GM23338 (cell line): ENCODE data around the gene HCAR2. TPM values are rescaled to one million over a fixed set of nuclear protein-coding genes. Genes with fewer than 3 reads are reported as not detected.

ENCODE experiments used
- ATAC-seq: fragments of 200-7000 bp; cut with Tn5 transposase; 3 replicates; pipeline ENCODE4 v1.9.1; 2020
- DNase-seq: peaks from one replicate; pipeline ENCODE4 v3.0.0-alpha.2; 2015; ENCODE audit warnings: low spot score
- H2AFZ ChIP-seq: fragments of 200-600 bp; sonication (generic); 2 replicates; pipeline ENCODE4 v1.8.0; 2016; ENCODE audit warnings: antibody characterized with exemption, mild to moderate bottlenecking, moderate library complexity
- H3F3A ChIP-seq: fragments of 200-600 bp; sonication (generic); replicated peaks from 2 replicates; pipeline ENCODE4 v1.8.0; 2017; ENCODE audit warnings: antibody characterized with exemption, mixed run types, low read depth
- H3K27ac ChIP-seq: fragments of 200-600 bp; sonication (generic); 2 replicates; pipeline ENCODE4 v1.6.1; 2016; ENCODE audit warnings: low read depth
- H3K27me3 ChIP-seq: fragments of 200-600 bp; sonication (generic); 2 replicates; pipeline ENCODE4 v1.8.0; 2016; ENCODE audit warnings: mild to moderate bottlenecking, mixed run types, moderate library complexity; ENCODE audit not compliant: insufficient read depth
- H3K36me3 ChIP-seq: fragments of 200-600 bp; sonication (generic); 2 replicates; pipeline ENCODE4 v1.8.0; 2016; ENCODE audit warnings: mild to moderate bottlenecking; ENCODE audit not compliant: insufficient read depth
- H3K4me1 ChIP-seq: fragments of 200-600 bp; sonication (generic); 2 replicates; pipeline ENCODE4 v1.8.0; 2016; ENCODE audit warnings: mild to moderate bottlenecking, moderate library complexity; ENCODE audit not compliant: insufficient read depth
- H3K4me2 ChIP-seq: fragments of 200-600 bp; sonication (generic); 2 replicates; pipeline ENCODE4 v1.7.1; 2017; ENCODE audit warnings: mixed run types
- H3K4me3 ChIP-seq: fragments of 200-600 bp; sonication (generic); 2 replicates; pipeline ENCODE4 v1.6.1; 2016; ENCODE audit warnings: mixed run types
- H3K79me2 ChIP-seq: fragments of 200-600 bp; sonication (generic); replicated peaks from 2 replicates; pipeline ENCODE4 v1.8.0; 2017; ENCODE audit warnings: mild to moderate bottlenecking; ENCODE audit not compliant: insufficient read depth
- H3K9me2 ChIP-seq: fragments of 200-600 bp; sonication (generic); 2 replicates; pipeline ENCODE4 v1.8.0; 2017; ENCODE audit not compliant: insufficient read depth
- H4K20me1 ChIP-seq: fragments of 200-600 bp; sonication (generic); replicated peaks from 2 replicates; pipeline ENCODE4 v1.8.0; 2017; ENCODE audit warnings: mild to moderate bottlenecking; ENCODE audit not compliant: insufficient read depth
- H3K27ac Mint-ChIP-seq: 2 replicates; pipeline ENCODE4 v1.8.0; 2020; ENCODE audit warnings: inconsistent platforms, mild to moderate bottlenecking, moderate library complexity, mixed read lengths
- H3K27me3 Mint-ChIP-seq: 3 replicates; pipeline ENCODE4 v1.8.0; 2022; ENCODE audit warnings: low read depth, mild to moderate bottlenecking, moderate library complexity, mixed read lengths, inconsistent platforms; ENCODE audit not compliant: insufficient read depth, poor library complexity
- H3K36me3 Mint-ChIP-seq: 3 replicates; pipeline ENCODE4 v1.8.0; 2021; ENCODE audit warnings: low read depth, mild to moderate bottlenecking, inconsistent platforms, moderate library complexity, mixed read lengths
- H3K4me1 Mint-ChIP-seq: 3 replicates; pipeline ENCODE4 v1.8.0; 2020; ENCODE audit warnings: mild to moderate bottlenecking, inconsistent platforms, mixed read lengths
- H3K4me3 Mint-ChIP-seq: 3 replicates; pipeline ENCODE4 v1.8.0; 2021; ENCODE audit warnings: moderate library complexity, mild to moderate bottlenecking, inconsistent platforms, mixed read lengths
- H3K9me3 Mint-ChIP-seq: 3 replicates; pipeline ENCODE4 v1.8.0; 2020; ENCODE audit warnings: moderate library complexity, mild to moderate bottlenecking, inconsistent platforms, mixed read lengths
- CREB1 ChIP-seq: fragments of 250-450 bp; sonication (Bioruptor Pico); IDR thresholded peaks from 2 replicates; pipeline ENCODE4 v1.5.0; 2020; ENCODE audit warnings: low read depth, mild to moderate bottlenecking, moderate library complexity
- EZH2 ChIP-seq: fragments of 200-600 bp; sonication (generic); IDR thresholded peaks from one replicate; pipeline ENCODE4 v1.8.0; 2017; ENCODE audit warnings: antibody characterized with exemption, mild to moderate bottlenecking, low read depth; ENCODE audit not compliant: unreplicated experiment
- EZH2phosphoT487 ChIP-seq: fragments of 200-600 bp; sonication (generic); IDR thresholded peaks from one replicate; pipeline ENCODE4 v1.8.1; 2018; ENCODE audit warnings: antibody characterized with exemption; ENCODE audit not compliant: unreplicated experiment
- JUNB ChIP-seq: IDR thresholded peaks from one replicate; pipeline ENCODE4 v1.6.1; 2016; ENCODE audit warnings: antibody characterized with exemption; ENCODE audit not compliant: unreplicated experiment
- NANOG ChIP-seq: IDR thresholded peaks from 2 replicates; pipeline ENCODE4 v1.6.1; 2016; ENCODE audit warnings: antibody characterized with exemption, borderline replicate concordance
- POLR2AphosphoS5 ChIP-seq: IDR thresholded peaks from 2 replicates; pipeline ENCODE4 v1.6.1; 2016; ENCODE audit warnings: antibody characterized with exemption, low read depth
- STAT1 ChIP-seq: IDR thresholded peaks from one replicate; pipeline ENCODE4 v1.6.1; 2016; ENCODE audit warnings: antibody characterized with exemption; ENCODE audit not compliant: unreplicated experiment
- ZNF114 ChIP-seq: fragments of 250-450 bp; sonication (Bioruptor Pico); IDR thresholded peaks from 2 replicates; pipeline ENCODE4 v1.5.0; 2020; ENCODE audit warnings: mild to moderate bottlenecking, moderate library complexity
- ZNF331 ChIP-seq: fragments of 250-450 bp; sonication (Bioruptor Pico); IDR thresholded peaks from 2 replicates; pipeline ENCODE4 v1.5.0; 2020; ENCODE audit warnings: low read depth, mild to moderate bottlenecking, moderate library complexity
- polyA plus RNA-seq: library from polyadenylated mRNA; unstranded; fragments of >200 nt; fragmentation: Nextera tagmentation; extraction: Ambion mirVana; gene quantifications from 2 replicates; pipeline ENCODE4 v1.2.1, GENCODE V29; 2016
- total RNA-seq: library from RNA; depleted of rRNA; stranded (reverse); fragments of >200 nt; shearing (Covaris generic); gene quantifications from 2 replicates; pipeline ENCODE4 v1.2.3, GENCODE V29; 2014
- TF ChIP-seq, protein P1 (sequence below): IDR thresholded peaks from 2 replicates; pipeline ENCODE4 v1.6.1; 2016; ENCODE audit warnings: antibody characterized with exemption
- TF ChIP-seq, protein P2 (sequence below): fragments of 250-450 bp; sonication (Bioruptor Pico); IDR thresholded peaks from 2 replicates; pipeline ENCODE4 v1.5.0; 2020; ENCODE audit warnings: mild to moderate bottlenecking, moderate library complexity
- TF ChIP-seq, protein P3 (sequence below): IDR thresholded peaks from one replicate; pipeline ENCODE4 v1.6.1; 2018; ENCODE audit warnings: antibody characterized with exemption; ENCODE audit not compliant: unreplicated experiment
- TF ChIP-seq, protein P4 (sequence below), 2 experiments: fragments of 200-600 bp in 1 of 2; sonication (generic) in 1 of 2; conservative IDR thresholded peaks; 2 replicates each; pipeline versions ENCODE4 v1.5.1 to v1.6.1; 2016 to 2017; ENCODE audit warnings: antibody characterized with exemption in 2 of 2, low read depth in 2 of 2, mild to moderate bottlenecking in 2 of 2, moderate library complexity in 1 of 2

HCAR2 gene
- total and polyA plus RNA-seq, 2 experiments from 2014 or later = not detected

DNA sequence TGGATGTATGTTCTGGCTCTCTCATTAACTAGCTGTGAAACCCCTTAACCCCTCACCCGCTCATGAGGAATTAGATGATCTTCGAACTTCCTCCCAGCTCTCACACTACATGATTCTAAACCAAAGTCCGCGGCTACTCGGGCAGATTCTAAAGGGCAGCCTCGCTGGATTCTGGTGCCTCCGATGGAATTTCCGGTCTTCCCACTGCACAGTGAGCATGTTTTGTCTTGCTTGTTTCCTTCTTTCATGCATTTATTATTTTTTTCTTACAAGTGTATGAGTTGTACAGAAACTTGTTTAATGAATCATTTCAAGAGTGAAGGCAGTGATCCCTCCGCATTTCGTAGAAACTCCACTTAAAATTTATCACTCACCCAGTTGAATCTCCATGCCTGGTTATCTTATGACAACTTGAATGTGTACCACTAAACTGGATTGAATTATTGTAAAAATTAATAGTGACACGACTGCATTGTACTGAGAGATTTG lies 17.9 kb upstream of the HCAR2 start:
- ATAC-seq (no peak), DNase-seq (no peak)
- Mint-ChIP-seq H3K27me3 (peaks cover 3% of the 10 kb centered on the region), H3K9me3 (no peaks in the 10 kb centered on the region), H3K27ac (no peak overlapping the region), H3K4me3 (no peak overlapping the region), H3K36me3 (no peaks in the 10 kb centered on the region), H3K4me1 (peaks cover 4% of the 10 kb centered on the region)
- Histone ChIP-seq H3K36me3 (no peaks in the 10 kb centered on the region), H3K4me2 (no peak overlapping the region), H3K27me3 (no peaks in the 10 kb centered on the region), H3K4me1 (no peaks in the 10 kb centered on the region), H2AFZ (no peak overlapping the region), H3K27ac (no peak overlapping the region), H3K79me2 (no peaks in the 10 kb centered on the region), H4K20me1 (no peaks in the 10 kb centered on the region), H3K9me2 (no peaks in the 10 kb centered on the region), H3F3A (no peaks in the 10 kb centered on the region), H3K4me3 (no peak overlapping the region)
- TF ChIP-seq ZNF114 (CRISPR knock-in tag) (no peak), EZH2 (no peak), ZNF331 (CRISPR knock-in tag) (no peak), POLR2AphosphoS5 (no peak), CREB1 (CRISPR knock-in tag) (no peak), JUNB (no peak), STAT1 (no peak), NANOG (no peak), EZH2phosphoT487 (no peak)
- TF ChIP-seq, protein P1, sequence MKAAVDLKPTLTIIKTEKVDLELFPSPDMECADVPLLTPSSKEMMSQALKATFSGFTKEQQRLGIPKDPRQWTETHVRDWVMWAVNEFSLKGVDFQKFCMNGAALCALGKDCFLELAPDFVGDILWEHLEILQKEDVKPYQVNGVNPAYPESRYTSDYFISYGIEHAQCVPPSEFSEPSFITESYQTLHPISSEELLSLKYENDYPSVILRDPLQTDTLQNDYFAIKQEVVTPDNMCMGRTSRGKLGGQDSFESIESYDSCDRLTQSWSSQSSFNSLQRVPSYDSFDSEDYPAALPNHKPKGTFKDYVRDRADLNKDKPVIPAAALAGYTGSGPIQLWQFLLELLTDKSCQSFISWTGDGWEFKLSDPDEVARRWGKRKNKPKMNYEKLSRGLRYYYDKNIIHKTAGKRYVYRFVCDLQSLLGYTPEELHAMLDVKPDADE = no peak
- TF ChIP-seq, protein P2, sequence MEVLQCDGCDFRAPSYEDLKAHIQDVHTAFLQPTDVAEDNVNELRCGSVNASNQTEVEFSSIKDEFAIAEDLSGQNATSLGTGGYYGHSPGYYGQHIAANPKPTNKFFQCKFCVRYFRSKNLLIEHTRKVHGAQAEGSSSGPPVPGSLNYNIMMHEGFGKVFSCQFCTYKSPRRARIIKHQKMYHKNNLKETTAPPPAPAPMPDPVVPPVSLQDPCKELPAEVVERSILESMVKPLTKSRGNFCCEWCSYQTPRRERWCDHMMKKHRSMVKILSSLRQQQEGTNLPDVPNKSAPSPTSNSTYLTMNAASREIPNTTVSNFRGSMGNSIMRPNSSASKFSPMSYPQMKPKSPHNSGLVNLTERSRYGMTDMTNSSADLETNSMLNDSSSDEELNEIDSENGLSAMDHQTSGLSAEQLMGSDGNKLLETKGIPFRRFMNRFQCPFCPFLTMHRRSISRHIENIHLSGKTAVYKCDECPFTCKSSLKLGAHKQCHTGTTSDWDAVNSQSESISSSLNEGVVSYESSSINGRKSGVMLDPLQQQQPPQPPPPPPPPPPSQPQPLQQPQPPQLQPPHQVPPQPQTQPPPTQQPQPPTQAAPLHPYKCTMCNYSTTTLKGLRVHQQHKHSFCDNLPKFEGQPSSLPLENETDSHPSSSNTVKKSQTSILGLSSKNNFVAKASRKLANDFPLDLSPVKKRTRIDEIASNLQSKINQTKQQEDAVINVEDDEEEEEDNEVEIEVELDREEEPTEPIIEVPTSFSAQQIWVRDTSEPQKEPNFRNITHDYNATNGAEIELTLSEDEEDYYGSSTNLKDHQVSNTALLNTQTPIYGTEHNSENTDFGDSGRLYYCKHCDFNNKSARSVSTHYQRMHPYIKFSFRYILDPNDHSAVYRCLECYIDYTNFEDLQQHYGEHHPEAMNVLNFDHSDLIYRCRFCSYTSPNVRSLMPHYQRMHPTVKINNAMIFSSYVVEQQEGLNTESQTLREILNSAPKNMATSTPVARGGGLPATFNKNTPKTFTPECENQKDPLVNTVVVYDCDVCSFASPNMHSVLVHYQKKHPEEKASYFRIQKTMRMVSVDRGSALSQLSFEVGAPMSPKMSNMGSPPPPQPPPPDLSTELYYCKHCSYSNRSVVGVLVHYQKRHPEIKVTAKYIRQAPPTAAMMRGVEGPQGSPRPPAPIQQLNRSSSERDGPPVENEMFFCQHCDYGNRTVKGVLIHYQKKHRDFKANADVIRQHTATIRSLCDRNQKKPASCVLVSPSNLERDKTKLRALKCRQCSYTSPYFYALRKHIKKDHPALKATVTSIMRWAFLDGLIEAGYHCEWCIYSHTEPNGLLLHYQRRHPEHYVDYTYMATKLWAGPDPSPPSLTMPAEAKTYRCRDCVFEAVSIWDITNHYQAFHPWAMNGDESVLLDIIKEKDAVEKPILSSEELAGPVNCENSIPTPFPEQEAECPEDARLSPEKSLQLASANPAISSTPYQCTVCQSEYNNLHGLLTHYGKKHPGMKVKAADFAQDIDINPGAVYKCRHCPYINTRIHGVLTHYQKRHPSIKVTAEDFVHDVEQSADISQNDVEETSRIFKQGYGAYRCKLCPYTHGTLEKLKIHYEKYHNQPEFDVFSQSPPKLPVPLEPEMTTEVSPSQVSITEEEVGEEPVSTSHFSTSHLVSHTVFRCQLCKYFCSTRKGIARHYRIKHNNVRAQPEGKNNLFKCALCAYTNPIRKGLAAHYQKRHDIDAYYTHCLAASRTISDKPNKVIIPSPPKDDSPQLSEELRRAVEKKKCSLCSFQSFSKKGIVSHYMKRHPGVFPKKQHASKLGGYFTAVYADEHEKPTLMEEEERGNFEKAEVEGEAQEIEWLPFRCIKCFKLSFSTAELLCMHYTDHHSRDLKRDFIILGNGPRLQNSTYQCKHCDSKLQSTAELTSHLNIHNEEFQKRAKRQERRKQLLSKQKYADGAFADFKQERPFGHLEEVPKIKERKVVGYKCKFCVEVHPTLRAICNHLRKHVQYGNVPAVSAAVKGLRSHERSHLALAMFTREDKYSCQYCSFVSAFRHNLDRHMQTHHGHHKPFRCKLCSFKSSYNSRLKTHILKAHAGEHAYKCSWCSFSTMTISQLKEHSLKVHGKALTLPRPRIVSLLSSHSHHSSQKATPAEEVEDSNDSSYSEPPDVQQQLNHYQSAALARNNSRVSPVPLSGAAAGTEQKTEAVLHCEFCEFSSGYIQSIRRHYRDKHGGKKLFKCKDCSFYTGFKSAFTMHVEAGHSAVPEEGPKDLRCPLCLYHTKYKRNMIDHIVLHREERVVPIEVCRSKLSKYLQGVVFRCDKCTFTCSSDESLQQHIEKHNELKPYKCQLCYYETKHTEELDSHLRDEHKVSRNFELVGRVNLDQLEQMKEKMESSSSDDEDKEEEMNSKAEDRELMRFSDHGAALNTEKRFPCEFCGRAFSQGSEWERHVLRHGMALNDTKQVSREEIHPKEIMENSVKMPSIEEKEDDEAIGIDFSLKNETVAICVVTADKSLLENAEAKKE = no peak
- TF ChIP-seq, protein P3, sequence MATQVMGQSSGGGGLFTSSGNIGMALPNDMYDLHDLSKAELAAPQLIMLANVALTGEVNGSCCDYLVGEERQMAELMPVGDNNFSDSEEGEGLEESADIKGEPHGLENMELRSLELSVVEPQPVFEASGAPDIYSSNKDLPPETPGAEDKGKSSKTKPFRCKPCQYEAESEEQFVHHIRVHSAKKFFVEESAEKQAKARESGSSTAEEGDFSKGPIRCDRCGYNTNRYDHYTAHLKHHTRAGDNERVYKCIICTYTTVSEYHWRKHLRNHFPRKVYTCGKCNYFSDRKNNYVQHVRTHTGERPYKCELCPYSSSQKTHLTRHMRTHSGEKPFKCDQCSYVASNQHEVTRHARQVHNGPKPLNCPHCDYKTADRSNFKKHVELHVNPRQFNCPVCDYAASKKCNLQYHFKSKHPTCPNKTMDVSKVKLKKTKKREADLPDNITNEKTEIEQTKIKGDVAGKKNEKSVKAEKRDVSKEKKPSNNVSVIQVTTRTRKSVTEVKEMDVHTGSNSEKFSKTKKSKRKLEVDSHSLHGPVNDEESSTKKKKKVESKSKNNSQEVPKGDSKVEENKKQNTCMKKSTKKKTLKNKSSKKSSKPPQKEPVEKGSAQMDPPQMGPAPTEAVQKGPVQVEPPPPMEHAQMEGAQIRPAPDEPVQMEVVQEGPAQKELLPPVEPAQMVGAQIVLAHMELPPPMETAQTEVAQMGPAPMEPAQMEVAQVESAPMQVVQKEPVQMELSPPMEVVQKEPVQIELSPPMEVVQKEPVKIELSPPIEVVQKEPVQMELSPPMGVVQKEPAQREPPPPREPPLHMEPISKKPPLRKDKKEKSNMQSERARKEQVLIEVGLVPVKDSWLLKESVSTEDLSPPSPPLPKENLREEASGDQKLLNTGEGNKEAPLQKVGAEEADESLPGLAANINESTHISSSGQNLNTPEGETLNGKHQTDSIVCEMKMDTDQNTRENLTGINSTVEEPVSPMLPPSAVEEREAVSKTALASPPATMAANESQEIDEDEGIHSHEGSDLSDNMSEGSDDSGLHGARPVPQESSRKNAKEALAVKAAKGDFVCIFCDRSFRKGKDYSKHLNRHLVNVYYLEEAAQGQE = no peak
- TF ChIP-seq, protein P4, sequence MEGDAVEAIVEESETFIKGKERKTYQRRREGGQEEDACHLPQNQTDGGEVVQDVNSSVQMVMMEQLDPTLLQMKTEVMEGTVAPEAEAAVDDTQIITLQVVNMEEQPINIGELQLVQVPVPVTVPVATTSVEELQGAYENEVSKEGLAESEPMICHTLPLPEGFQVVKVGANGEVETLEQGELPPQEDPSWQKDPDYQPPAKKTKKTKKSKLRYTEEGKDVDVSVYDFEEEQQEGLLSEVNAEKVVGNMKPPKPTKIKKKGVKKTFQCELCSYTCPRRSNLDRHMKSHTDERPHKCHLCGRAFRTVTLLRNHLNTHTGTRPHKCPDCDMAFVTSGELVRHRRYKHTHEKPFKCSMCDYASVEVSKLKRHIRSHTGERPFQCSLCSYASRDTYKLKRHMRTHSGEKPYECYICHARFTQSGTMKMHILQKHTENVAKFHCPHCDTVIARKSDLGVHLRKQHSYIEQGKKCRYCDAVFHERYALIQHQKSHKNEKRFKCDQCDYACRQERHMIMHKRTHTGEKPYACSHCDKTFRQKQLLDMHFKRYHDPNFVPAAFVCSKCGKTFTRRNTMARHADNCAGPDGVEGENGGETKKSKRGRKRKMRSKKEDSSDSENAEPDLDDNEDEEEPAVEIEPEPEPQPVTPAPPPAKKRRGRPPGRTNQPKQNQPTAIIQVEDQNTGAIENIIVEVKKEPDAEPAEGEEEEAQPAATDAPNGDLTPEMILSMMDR (conservative IDR thresholded peaks at IDR 0.05; ENCODE audit: low read depth in 2 of 2) = no peak
